HCT116 (cell line): ENCODE data around the gene NDUFS3.

Experiments
- EZH2 ChIP-seq: fragments of 200-600 bp; sonication (generic); IDR thresholded peaks from 2 replicates; pipeline ENCODE4 v1.6.1; 2017; ENCODE audit warnings: antibody characterized with exemption, mixed run types
- POLR2A ChIP-seq: IDR thresholded peaks from 2 replicates; pipeline ENCODE4 v1.7.0; 2011; ENCODE audit warnings: borderline replicate concordance; ENCODE audit not compliant: insufficient read depth, insufficient read length; ENCODE audit errors: extremely low read depth
- RAD21 ChIP-seq: IDR thresholded peaks from 2 replicates; pipeline ENCODE4 v1.6.1; 2012; ENCODE audit warnings: low read depth, mild to moderate bottlenecking
- TF ChIP-seq, protein P1 (sequence below), 3 experiments: fragments of 200-600 bp in 1 of 3; sonication (generic) in 1 of 3; IDR thresholded peaks in 2 of 3; conservative IDR thresholded peaks in 1 of 3; 2 replicates each; pipeline ENCODE4 v1.5.1; 2012 to 2017; ENCODE audit warnings: low read depth in 2 of 3, low read length in 2 of 3, antibody characterized with exemption in 1 of 3, borderline replicate concordance in 1 of 3, control low read depth in 1 of 3, mild to moderate bottlenecking in 1 of 3, mixed read lengths in 1 of 3, mixed run types in 1 of 3, moderate library complexity in 1 of 3; ENCODE audit not compliant: insufficient read depth in 1 of 3
- TF ChIP-seq, protein P2 (sequence below): IDR thresholded peaks from 2 replicates; pipeline ENCODE4 v1.6.1; 2012; ENCODE audit warnings: low read depth

- TF ChIP-seq, protein P1, sequence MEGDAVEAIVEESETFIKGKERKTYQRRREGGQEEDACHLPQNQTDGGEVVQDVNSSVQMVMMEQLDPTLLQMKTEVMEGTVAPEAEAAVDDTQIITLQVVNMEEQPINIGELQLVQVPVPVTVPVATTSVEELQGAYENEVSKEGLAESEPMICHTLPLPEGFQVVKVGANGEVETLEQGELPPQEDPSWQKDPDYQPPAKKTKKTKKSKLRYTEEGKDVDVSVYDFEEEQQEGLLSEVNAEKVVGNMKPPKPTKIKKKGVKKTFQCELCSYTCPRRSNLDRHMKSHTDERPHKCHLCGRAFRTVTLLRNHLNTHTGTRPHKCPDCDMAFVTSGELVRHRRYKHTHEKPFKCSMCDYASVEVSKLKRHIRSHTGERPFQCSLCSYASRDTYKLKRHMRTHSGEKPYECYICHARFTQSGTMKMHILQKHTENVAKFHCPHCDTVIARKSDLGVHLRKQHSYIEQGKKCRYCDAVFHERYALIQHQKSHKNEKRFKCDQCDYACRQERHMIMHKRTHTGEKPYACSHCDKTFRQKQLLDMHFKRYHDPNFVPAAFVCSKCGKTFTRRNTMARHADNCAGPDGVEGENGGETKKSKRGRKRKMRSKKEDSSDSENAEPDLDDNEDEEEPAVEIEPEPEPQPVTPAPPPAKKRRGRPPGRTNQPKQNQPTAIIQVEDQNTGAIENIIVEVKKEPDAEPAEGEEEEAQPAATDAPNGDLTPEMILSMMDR (IDR thresholded peaks at IDR 0.05 in 2 of 3, conservative IDR thresholded peaks at IDR 0.05 in 1 of 3; ENCODE audit: borderline replicate concordance in 1 of 3, insufficient read depth in 1 of 3, low read depth in 2 of 3, low read length in 2 of 3) = no peak
- no peak for TF ChIP-seq POLR2A
- TF ChIP-seq RAD21 = no peak
- TF ChIP-seq, protein P2, sequence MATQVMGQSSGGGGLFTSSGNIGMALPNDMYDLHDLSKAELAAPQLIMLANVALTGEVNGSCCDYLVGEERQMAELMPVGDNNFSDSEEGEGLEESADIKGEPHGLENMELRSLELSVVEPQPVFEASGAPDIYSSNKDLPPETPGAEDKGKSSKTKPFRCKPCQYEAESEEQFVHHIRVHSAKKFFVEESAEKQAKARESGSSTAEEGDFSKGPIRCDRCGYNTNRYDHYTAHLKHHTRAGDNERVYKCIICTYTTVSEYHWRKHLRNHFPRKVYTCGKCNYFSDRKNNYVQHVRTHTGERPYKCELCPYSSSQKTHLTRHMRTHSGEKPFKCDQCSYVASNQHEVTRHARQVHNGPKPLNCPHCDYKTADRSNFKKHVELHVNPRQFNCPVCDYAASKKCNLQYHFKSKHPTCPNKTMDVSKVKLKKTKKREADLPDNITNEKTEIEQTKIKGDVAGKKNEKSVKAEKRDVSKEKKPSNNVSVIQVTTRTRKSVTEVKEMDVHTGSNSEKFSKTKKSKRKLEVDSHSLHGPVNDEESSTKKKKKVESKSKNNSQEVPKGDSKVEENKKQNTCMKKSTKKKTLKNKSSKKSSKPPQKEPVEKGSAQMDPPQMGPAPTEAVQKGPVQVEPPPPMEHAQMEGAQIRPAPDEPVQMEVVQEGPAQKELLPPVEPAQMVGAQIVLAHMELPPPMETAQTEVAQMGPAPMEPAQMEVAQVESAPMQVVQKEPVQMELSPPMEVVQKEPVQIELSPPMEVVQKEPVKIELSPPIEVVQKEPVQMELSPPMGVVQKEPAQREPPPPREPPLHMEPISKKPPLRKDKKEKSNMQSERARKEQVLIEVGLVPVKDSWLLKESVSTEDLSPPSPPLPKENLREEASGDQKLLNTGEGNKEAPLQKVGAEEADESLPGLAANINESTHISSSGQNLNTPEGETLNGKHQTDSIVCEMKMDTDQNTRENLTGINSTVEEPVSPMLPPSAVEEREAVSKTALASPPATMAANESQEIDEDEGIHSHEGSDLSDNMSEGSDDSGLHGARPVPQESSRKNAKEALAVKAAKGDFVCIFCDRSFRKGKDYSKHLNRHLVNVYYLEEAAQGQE = no peak
- TF ChIP-seq EZH2 = no peak
These were observed 32.5 kb downstream of the NDUFS3 start for GRCh38 chr11:47611348-47611794.
